Adrenal gland (tissue), 5 donors: ENCODE measurements around the gene FAM185A.

Experiments used
- POLR2A ChIP-seq, 2 donors: fragments of 450-650 bp; IDR thresholded peaks; one replicate each; pipeline ENCODE4 v1.6.1; 2017; ENCODE audit warnings: antibody characterized with exemption in 2 of 2, mild to moderate bottlenecking in 2 of 2, moderate library complexity in 1 of 2
- TF ChIP-seq, protein P1 (sequence below), 6 experiments: fragments of 450-650 bp in 4 of 6; fragments of 200-600 bp in 2 of 6; sonication (generic) in 1 of 6; IDR thresholded peaks; 1 replicate in 5 of 6; 2 replicates in 1 of 6; pipeline versions ENCODE4 v1.5.1 to v1.8.0; 2016 to 2021; ENCODE audit warnings: antibody characterized with exemption in 6 of 6, mild to moderate bottlenecking in 2 of 6, moderate library complexity in 1 of 6
- donor health status: DM: no; HTN: no; CAD: no.

DNA sequence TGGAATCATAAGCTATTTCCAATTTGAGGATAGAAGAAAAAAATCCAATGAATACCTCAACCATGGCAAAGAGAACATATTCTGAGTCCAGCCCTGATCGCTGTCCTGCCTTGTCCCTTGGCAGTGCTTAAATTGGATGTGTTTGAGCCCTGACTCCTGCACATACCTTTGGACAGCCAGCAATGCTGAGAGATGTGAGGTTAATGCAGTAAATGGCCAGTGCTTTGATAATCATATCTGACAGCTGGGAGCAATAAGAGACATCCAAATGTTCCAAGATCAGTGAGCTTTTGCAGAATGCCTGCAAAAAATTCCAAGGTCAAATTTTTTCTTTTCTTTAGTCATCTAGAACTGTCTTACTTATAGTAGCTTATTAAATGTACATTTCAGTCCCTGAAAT is 83.9 kb downstream of the FAM185A start:
- TF ChIP-seq, protein P1, sequence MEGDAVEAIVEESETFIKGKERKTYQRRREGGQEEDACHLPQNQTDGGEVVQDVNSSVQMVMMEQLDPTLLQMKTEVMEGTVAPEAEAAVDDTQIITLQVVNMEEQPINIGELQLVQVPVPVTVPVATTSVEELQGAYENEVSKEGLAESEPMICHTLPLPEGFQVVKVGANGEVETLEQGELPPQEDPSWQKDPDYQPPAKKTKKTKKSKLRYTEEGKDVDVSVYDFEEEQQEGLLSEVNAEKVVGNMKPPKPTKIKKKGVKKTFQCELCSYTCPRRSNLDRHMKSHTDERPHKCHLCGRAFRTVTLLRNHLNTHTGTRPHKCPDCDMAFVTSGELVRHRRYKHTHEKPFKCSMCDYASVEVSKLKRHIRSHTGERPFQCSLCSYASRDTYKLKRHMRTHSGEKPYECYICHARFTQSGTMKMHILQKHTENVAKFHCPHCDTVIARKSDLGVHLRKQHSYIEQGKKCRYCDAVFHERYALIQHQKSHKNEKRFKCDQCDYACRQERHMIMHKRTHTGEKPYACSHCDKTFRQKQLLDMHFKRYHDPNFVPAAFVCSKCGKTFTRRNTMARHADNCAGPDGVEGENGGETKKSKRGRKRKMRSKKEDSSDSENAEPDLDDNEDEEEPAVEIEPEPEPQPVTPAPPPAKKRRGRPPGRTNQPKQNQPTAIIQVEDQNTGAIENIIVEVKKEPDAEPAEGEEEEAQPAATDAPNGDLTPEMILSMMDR (IDR thresholded peaks at IDR 0.05) = no peak
- no peak for TF ChIP-seq POLR2A (IDR thresholded peaks at IDR 0.05)
